Left lung (tissue), 10 donors: ENCODE data around the gene GMDS. TPM values are rescaled to one million over a fixed set of nuclear protein-coding genes. Genes with fewer than 3 reads are reported as not detected.

Source experiments
- ATAC-seq: fragments of 200-7000 bp; cut with Tn5 transposase; one replicate; pipeline ENCODE4 v1.9.1; 2020; ENCODE audit warnings: moderate library complexity
- DNase-seq, 4 donors: peaks; one replicate each; pipeline ENCODE4 v3.0.0-alpha.2; 2013 to 2020
- H3K27ac ChIP-seq, 2 donors: fragments of 200-600 bp; sonication (generic) in 1 of 2; one replicate each; pipeline versions ENCODE4 v1.5.0 to v1.8.0; 2020 to 2021
- H3K27me3 ChIP-seq, 2 donors: fragments of 200-600 bp; sonication (generic) in 1 of 2; one replicate each; pipeline versions ENCODE4 v1.5.0 to v1.8.0; 2020 to 2021
- H3K36me3 ChIP-seq, 2 donors: fragments of 200-600 bp; sonication (generic) in 1 of 2; one replicate each; pipeline versions ENCODE4 v1.5.0 to v1.8.0; 2020 to 2021
- H3K4me1 ChIP-seq, 2 donors: fragments of 200-600 bp; one replicate each; pipeline ENCODE4 v1.8.0; 2021
- H3K4me3 ChIP-seq, 2 donors: fragments of 200-600 bp; sonication (generic) in 1 of 2; one replicate each; pipeline versions ENCODE4 v1.5.0 to v1.8.0; 2020 to 2021; ENCODE audit warnings: mild to moderate bottlenecking in 1 of 2
- H3K9me3 ChIP-seq, 2 donors: fragments of 200-600 bp; sonication (generic) in 1 of 2; one replicate each; pipeline versions ENCODE4 v1.5.0 to v1.8.0; 2020 to 2021
- CTCF ChIP-seq, 2 donors: fragments of 200-600 bp; sonication (generic) in 1 of 2; IDR thresholded peaks; one replicate each; pipeline versions ENCODE4 v1.5.0 to v1.8.0; 2021; ENCODE audit warnings: antibody characterized with exemption in 2 of 2
- intact Hi-C, 2 donors: fragments of 100-400 bp; cut with DNase I; formaldehyde crosslinking; loops; one replicate each; pipeline versions ENCODE4 v1.11.2 to v1.14.2; 2022
- polyA plus RNA-seq, 6 donors: library from polyadenylated mRNA; unstranded; fragments of 120-200 nt; gene quantifications; one replicate each; pipeline ENCODE4 v1.2.1, GENCODE V29; 2013; ENCODE audit not compliant: insufficient read length in 6 of 6
- total RNA-seq, 2 donors: library from RNA; stranded (reverse); fragmentation: NEBNext Ultra II Directional; extraction: Animal tissue kit (Norgen Biotek cat#: 25700); gene quantifications; one replicate each; pipeline ENCODE4 v1.2.1, GENCODE V29; 2021
- donor health status: DM: no; HTN: yes; CAD: no.
- donor health status: DM: no; HTN: no; CAD: no.

Gene GMDS
- total and polyA plus RNA-seq, 8 donors = 16.5 to 25.4 (median 21.2) TPM

DNA sequence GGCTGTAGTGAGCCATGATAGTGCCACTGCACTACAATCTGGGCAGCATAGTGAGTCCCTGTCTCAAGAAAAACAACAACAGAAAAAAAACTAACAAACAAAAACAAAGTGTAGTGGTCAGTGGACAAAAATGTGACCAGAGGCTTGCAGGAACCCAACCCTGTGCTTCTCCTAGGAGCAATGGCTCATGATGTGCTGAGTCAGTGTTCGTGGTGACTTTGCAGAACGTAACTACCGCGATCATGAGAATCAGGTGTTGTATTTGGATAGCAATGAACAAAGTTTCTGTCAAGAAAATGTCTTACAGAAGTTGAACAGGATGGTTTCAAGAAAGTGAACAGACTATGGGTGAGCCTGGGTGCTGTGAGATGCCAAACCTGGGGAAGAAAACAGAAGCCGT is 654.2 kb downstream of the GMDS start:
- no peaks in the 10 kb centered on the region for H3K36me3 ChIP-seq
- no peak overlapping the region for H3K27ac ChIP-seq
- H3K4me3 ChIP-seq = no peak overlapping the region
- TF ChIP-seq CTCF (IDR thresholded peaks at IDR 0.05) = no peak
- H3K27me3 ChIP-seq = peaks cover 12 to 52% of the 10 kb centered on the region in 2 donors
- H3K9me3 ChIP-seq = no peaks in the 10 kb centered on the region
- intact Hi-C loops = loop anchor here (10.0 kb wide), 3 partner anchors 764 to 1154 kb away; no protein-coding TSS in a partner anchor
- no peak for ATAC-seq
- no peak for DNase-seq
- peaks cover 0 to 4% of the 10 kb centered on the region in 2 donors for H3K4me1 ChIP-seq

GRCh38 chr6:1590580-1590979 is 654.8 kb downstream of the GMDS start:
- Histone ChIP-seq H3K4me3 (no peak overlapping the region), H3K36me3 (no peaks in the 10 kb centered on the region), H3K27me3 (peaks cover 11 to 46% of the 10 kb centered on the region in 2 donors), H3K27ac (no peak overlapping the region), H3K4me1 (no peaks in the 10 kb centered on the region), H3K9me3 (no peaks in the 10 kb centered on the region)
- ATAC-seq (no peak), DNase-seq (no peak)
- TF ChIP-seq CTCF (IDR thresholded peaks at IDR 0.05) = no peak
- intact Hi-C loops = loop anchor here (10.0 kb wide), 3 partner anchors 764 to 1154 kb away; no protein-coding TSS in a partner anchor

- DNase-seq = no peak
- H3K9me3 ChIP-seq = no peaks in the 10 kb centered on the region
- intact Hi-C loops = no loop called here
- H3K4me3 ChIP-seq = no peak overlapping the region
- no peak for ATAC-seq
- peaks cover 0 to 32% of the 10 kb centered on the region in 2 donors for H3K27me3 ChIP-seq
- H3K27ac ChIP-seq = no peak overlapping the region
- H3K36me3 ChIP-seq = no peaks in the 10 kb centered on the region
- TF ChIP-seq CTCF (IDR thresholded peaks at IDR 0.05) = no peak
- H3K4me1 ChIP-seq = no peaks in the 10 kb centered on the region
Observed at GRCh38 chr6:1589208-1589607, 656.2 kb downstream of the GMDS start.

- ATAC-seq (no peak), DNase-seq (no peak)
- intact Hi-C loops = no loop called here
- Histone ChIP-seq H3K4me1 (no peaks in the 10 kb centered on the region), H3K9me3 (no peaks in the 10 kb centered on the region), H3K27me3 (peaks cover 0 to 20% of the 10 kb centered on the region in 2 donors), H3K36me3 (no peaks in the 10 kb centered on the region), H3K27ac (no peak overlapping the region), H3K4me3 (no peak overlapping the region)
- TF ChIP-seq CTCF (IDR thresholded peaks at IDR 0.05) = no peak
Observed at GRCh38 chr6:1587977-1588376, 657.4 kb downstream of the GMDS start.

GRCh38 chr6:1587546-1587945 is 657.9 kb downstream of the GMDS start:
- H3K4me3 ChIP-seq = no peak overlapping the region
- no peaks in the 10 kb centered on the region for H3K36me3 ChIP-seq
- no peak overlapping the region for H3K27ac ChIP-seq
- peaks cover 0 to 16% of the 10 kb centered on the region in 2 donors for H3K27me3 ChIP-seq
- no peak for DNase-seq
- H3K9me3 ChIP-seq = no peaks in the 10 kb centered on the region
- ATAC-seq = no peak
- intact Hi-C loops = no loop called here
- TF ChIP-seq CTCF (IDR thresholded peaks at IDR 0.05) = no peak
- H3K4me1 ChIP-seq = no peaks in the 10 kb centered on the region
